ENCODE results near the gene KIF3C. TPM values are rescaled to one million over a fixed set of nuclear protein-coding genes. Genes with fewer than 3 reads are reported as not detected.
"Not testable (repeated sequence)": the region's sequence is repeated elsewhere in the genome, so short reads cannot be mapped to it uniquely, and the experiment has no call there.

KIF3C gene
- total RNA-seq, 1 donor = 11.8 TPM

- TF ChIP-seq CTCF (IDR thresholded peaks at IDR 0.05; ENCODE audit: insufficient read depth, low read length) = no peak
- no peak for DNase-seq (ENCODE audit: low read depth)
- H3K4me3 ChIP-seq (ENCODE audit: low read depth, low read length) = no peak overlapping the region
Observed at GRCh38 chr2:25899404-25899970, 82.8 kb downstream of the KIF3C start.

- H3K4me3 ChIP-seq (ENCODE audit: low read depth, low read length) = no peak overlapping the region
- no peak for TF ChIP-seq CTCF (IDR thresholded peaks at IDR 0.05; ENCODE audit: insufficient read depth, low read length)
- DNase-seq (ENCODE audit: low read depth) = no peak
Observed at GRCh38 chr2:25897506-25897905, 84.8 kb downstream of the KIF3C start.

- not testable (repeated sequence) for H3K4me3 ChIP-seq (ENCODE audit: low read depth, low read length); DNase-seq (ENCODE audit: low read depth)
Observed at GRCh38 chr2:25896308-25896707, 86.0 kb downstream of the KIF3C start.

- H3K4me3 ChIP-seq (ENCODE audit: low read depth, low read length) = no peak overlapping the region
- no peak for TF ChIP-seq CTCF (IDR thresholded peaks at IDR 0.05; ENCODE audit: insufficient read depth, low read length)
- no peak for DNase-seq (ENCODE audit: low read depth)
Observed at GRCh38 chr2:25895610-25896009, 86.7 kb downstream of the KIF3C start.

GRCh38 chr2:25895018-25895417, 87.3 kb downstream of the KIF3C start:
- no peak for DNase-seq (ENCODE audit: low read depth)
- TF ChIP-seq CTCF (IDR thresholded peaks at IDR 0.05; ENCODE audit: insufficient read depth, low read length) = no peak
- no peak overlapping the region for H3K4me3 ChIP-seq (ENCODE audit: low read depth, low read length)

- DNase-seq (ENCODE audit: low read depth) = peak; percentile 49
- TF ChIP-seq CTCF (IDR thresholded peaks at IDR 0.05; ENCODE audit: insufficient read depth, low read length) = no peak
- no peak overlapping the region for H3K4me3 ChIP-seq (ENCODE audit: low read depth, low read length)
Observed at GRCh38 chr2:25894135-25894830, 88.0 kb downstream of the KIF3C start.

GRCh38 chr2:25891672-25892071, 90.6 kb downstream of the KIF3C start:
- no peak overlapping the region for H3K4me3 ChIP-seq (ENCODE audit: low read depth, low read length)
- DNase-seq (ENCODE audit: low read depth) = no peak
- TF ChIP-seq CTCF (IDR thresholded peaks at IDR 0.05; ENCODE audit: insufficient read depth, low read length) = no peak

Measured in fibroblast of the aortic adventitia (primary cell).